K562 (cell line): Measurements from ENCODE around the gene KMT2E. TPM values are rescaled to one million over a fixed set of nuclear protein-coding genes. Genes with fewer than 3 reads are reported as not detected.

Experiments used
- ATAC-seq: fragments of 200-7000 bp; cut with Tn5 transposase; 3 replicates; pipeline ENCODE4 v1.9.1; 2020; ENCODE audit warnings: moderate library complexity
- BruUV-seq: library from RNA; stranded (reverse); fragments of 400-500 nt; replicated peaks from 2 replicates; lab custom pipeline; 2021; lab: Mats Ljungman, UMichigan
- CTCF ChIA-PET: fragments of 300-600 bp; formaldehyde crosslinking; extraction: SDS; loops from one replicate; lab custom pipeline; 2021; ENCODE audit warnings: low intra/inter-chr PET ratio; lab: Yijun Ruan, JAX
- POLR2A ChIA-PET: fragments of 300-600, 350-650 bp; sonication (Branson Sonifier 250); formaldehyde crosslinking; extraction: SDS; loops from one replicate; lab custom pipeline; 2021; ENCODE audit warnings: antibody characterized with exemption, inconsistent platforms; lab: Yijun Ruan, JAX
- DNase-seq, 4 experiments: peaks; one replicate each; pipeline versions ENCODE4 v3.0.0 to v3.0.0-alpha.2; 2011 to 2018; ENCODE audit warnings: low spot score in 3 of 4, mixed read lengths in 3 of 4; ENCODE audit errors: extremely low read depth in 1 of 4
- FAIRE-seq: peaks from 2 replicates; lab custom pipeline; 2011; peaks lifted over from hg19 to GRCh38; lab: Jason Lieb, UNC
- H2AFZ ChIP-seq: 2 replicates; pipeline ENCODE4 v1.6.0; 2011; ENCODE audit warnings: low read depth, low read length, control low read depth, inconsistent platforms
- H3K27ac ChIP-seq: fragments of 200-600 bp; 3 replicates; pipeline ENCODE4 v1.8.0; 2011; ENCODE audit warnings: low read depth, mild to moderate bottlenecking, control low read depth, inconsistent platforms, low read length, moderate library complexity, mixed read lengths; ENCODE audit errors: extremely low read depth
- H3K27me3 ChIP-seq, 2 experiments: fragments of 300-600 bp in 1 of 2; 2 replicates in 1 of 2; 3 replicates in 1 of 2; pipeline versions ENCODE4 v1.6.0 to v1.8.0; 2011; ENCODE audit warnings: inconsistent platforms in 2 of 2, low read length in 2 of 2, mild to moderate bottlenecking in 1 of 2, mixed read lengths in 1 of 2, moderate library complexity in 1 of 2; ENCODE audit not compliant: control insufficient read depth in 2 of 2, insufficient read depth in 2 of 2
- H3K36me3 ChIP-seq: fragments of 300-600 bp; 3 replicates; pipeline ENCODE4 v1.8.0; 2011; ENCODE audit warnings: mild to moderate bottlenecking, low read length, inconsistent platforms; ENCODE audit not compliant: control insufficient read depth, insufficient read depth
- H3K4me1 ChIP-seq, 2 experiments: fragments of 200-600 bp in 1 of 2; replicated peaks in 1 of 2; 2 replicates in 1 of 2; 3 replicates in 1 of 2; pipeline versions ENCODE4 v1.5.1 to v1.8.0; 2011; ENCODE audit warnings: inconsistent platforms in 2 of 2, low read length in 2 of 2, mild to moderate bottlenecking in 1 of 2, mixed read lengths in 1 of 2, moderate library complexity in 1 of 2; ENCODE audit not compliant: control insufficient read depth in 2 of 2, insufficient read depth in 2 of 2
- H3K4me2 ChIP-seq: 2 replicates; pipeline ENCODE4 v1.6.1; 2011; ENCODE audit warnings: low read length, control low read depth, inconsistent platforms, mixed read lengths; ENCODE audit not compliant: insufficient read depth
- H3K4me3 ChIP-seq: fragments of 200-600 bp; sonication (generic), shearing (Covaris generic); 2 replicates; pipeline ENCODE4 v1.5.1; 2016; ENCODE audit warnings: control low read depth, inconsistent platforms
- H3K79me2 ChIP-seq: fragments of 200-600 bp; 3 replicates; pipeline ENCODE4 v1.8.0; 2011; ENCODE audit warnings: low read length, inconsistent platforms; ENCODE audit not compliant: control insufficient read depth, insufficient read depth
- H3K9ac ChIP-seq, 2 experiments: 2 replicates each; pipeline versions ENCODE4 v1.6.0 to v1.6.1; 2011; ENCODE audit warnings: low read depth in 2 of 2, low read length in 2 of 2, control low read depth in 1 of 2, inconsistent platforms in 1 of 2, mild to moderate bottlenecking in 1 of 2, mixed read lengths in 1 of 2; ENCODE audit not compliant: insufficient read depth in 1 of 2
- H3K9me1 ChIP-seq: one replicate; pipeline ENCODE4 v1.6.0; 2011; ENCODE audit warnings: inconsistent platforms, mild to moderate bottlenecking, low read length, moderate library complexity; ENCODE audit not compliant: control insufficient read depth, insufficient read depth
- H3K9me3 ChIP-seq: replicated peaks from 2 replicates; pipeline ENCODE4 v1.5.1; 2011; ENCODE audit warnings: low read depth, low read length, inconsistent platforms; ENCODE audit not compliant: control insufficient read depth, insufficient read depth
- H4K20me1 ChIP-seq: replicated peaks from 2 replicates; pipeline ENCODE4 v1.6.1; 2011; ENCODE audit warnings: low read length, inconsistent platforms, mixed read lengths; ENCODE audit not compliant: control insufficient read depth, insufficient read depth
- CEBPB ChIP-seq: fragments of 450-650 bp; IDR thresholded peaks from 2 replicates; pipeline ENCODE4 v1.6.1; 2016; ENCODE audit warnings: missing genetic modification characterization, missing compliant biosample characterization
- CEBPG ChIP-seq, 3 experiments: fragments of 200-800 bp in 1 of 3; sonication (Bioruptor generic) in 1 of 3; sonication (generic) in 1 of 3; formaldehyde crosslinking in 1 of 3; IDR thresholded peaks in 2 of 3; conservative IDR thresholded peaks in 1 of 3; 2 replicates each; pipeline versions ENCODE4 v1.6.1 to v1.8.0; 2016 to 2022; ENCODE audit warnings: missing compliant biosample characterization in 2 of 3, missing genetic modification characterization in 2 of 3, mild to moderate bottlenecking in 1 of 3, missing genetic modification reagents in 1 of 3
- LEF1 ChIP-seq: fragments of 450-650 bp; IDR thresholded peaks from 2 replicates; pipeline ENCODE4 v1.6.1; 2016; ENCODE audit warnings: mild to moderate bottlenecking
- TEAD4 ChIP-seq, 2 experiments: sonication (generic) in 1 of 2; formaldehyde crosslinking in 1 of 2; IDR thresholded peaks; 2 replicates each; pipeline versions ENCODE4 v1.6.1 to v1.8.0; 2012 to 2022; ENCODE audit warnings: borderline replicate concordance in 1 of 2, inconsistent platforms in 1 of 2, low read length in 1 of 2, mild to moderate bottlenecking in 1 of 2, missing genetic modification reagents in 1 of 2
- ZKSCAN3 ChIP-seq: fragments of 250-450 bp; sonication (Bioruptor Pico); IDR thresholded peaks from 2 replicates; pipeline ENCODE4 v1.4.0; 2020
- WGBS: fragments of 100-300 bp; shearing (Covaris generic); methylation state at CpG from one replicate; pipeline ENCODE4 v1.1.6; 2016; ENCODE audit warnings: low coverage, mixed read lengths; ENCODE audit not compliant: insufficient coverage; ENCODE audit errors: missing lambda C conversion rate; 5-methylcytosine and 5-hydroxymethylcytosine counted together
- in situ Hi-C: fragments of 300-500 bp; cut with MboI; formaldehyde crosslinking; loops from 4 replicates; pipeline ENCODE4 v1.15.0; 2018; ENCODE audit warnings: inconsistent platforms, mixed read lengths
- intact Hi-C: fragments of 100-400 bp; cut with micrococcal nuclease; formaldehyde crosslinking; loops from 2 replicates; pipeline ENCODE4 v1.14.2; 2022
- polyA plus RNA-seq, 8 experiments: library from polyadenylated mRNA; depleted of rRNA in 4 of 8; stranded (reverse) in 5 of 8; unstranded in 3 of 8; fragments of >200 nt; fragmentation: Nextera tagmentation in 2 of 8; fragmentation: Illumina TruSeq in 1 of 8; extraction: Ambion mirVana in 2 of 8; extraction: Trizol in 1 of 8; gene quantifications; 2 replicates each; pipeline versions ENCODE4 v1.2.1 to v1.2.3, GENCODE V29; 2011 to 2014; ENCODE audit warnings: inconsistent platforms in 1 of 8, missing spikeins in 1 of 8
- total RNA-seq, 7 experiments: library from RNA; depleted of rRNA in 6 of 7; stranded (reverse); fragments of >200 nt in 6 of 7; fragmentation: Illumina TruSeq in 2 of 7; extraction: Trizol in 2 of 7; gene quantifications; 2 replicates each; pipeline versions ENCODE4 v1.2.1 to v1.2.3, GENCODE V29; 2011 to 2021; ENCODE audit warnings: low replicate concordance in 1 of 7

The KMT2E gene
- total and polyA plus RNA-seq, 9 of the 15 experiments (the other 6 are each of a cell fraction or from before 2014, with no cell fraction given): 8.9 to 55.3 (median 38.1) TPM

DNA sequence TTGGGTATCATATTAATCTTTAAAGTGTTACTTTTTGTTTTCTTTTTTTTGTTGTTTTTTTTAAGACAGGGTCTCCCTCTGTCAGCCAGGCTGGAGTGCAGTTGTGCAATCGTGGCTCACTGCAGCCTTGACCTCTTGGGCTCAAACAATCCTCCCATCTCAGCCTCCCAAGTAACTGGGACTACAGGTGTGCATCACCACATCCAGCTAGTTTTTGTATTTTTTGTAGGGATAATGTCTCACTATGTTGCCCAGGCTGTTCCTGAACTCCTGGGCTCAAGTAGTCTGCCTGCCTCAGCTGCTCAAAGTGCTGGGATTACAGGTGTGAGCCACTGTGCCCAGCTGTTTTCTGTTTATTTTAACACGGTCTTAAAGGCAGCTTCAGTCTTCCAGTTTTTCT is 23.3 kb downstream of the KMT2E start:
- WGBS: 75% methylated on average over 2 of the region's 2 CpGs
- no peaks in the 10 kb centered on the region for H3K9me1 ChIP-seq
- H3K9me3 ChIP-seq: no peaks in the 10 kb centered on the region
- H3K4me2 ChIP-seq: no peak overlapping the region
- H2AFZ ChIP-seq: no peak overlapping the region
- ATAC-seq (no peak), DNase-seq (no peak), FAIRE-seq (no peak)
- ChIA-PET CTCF (no interaction called here), POLR2A (interaction anchor here (0.8 to 2.4 kb wide), 7 partner anchors 8 to 32 kb away, joined by 3 to 9 read pairs (median 3); no protein-coding TSS in a partner anchor)
- H3K79me2 ChIP-seq: peaks cover 92% of the 10 kb centered on the region
- peaks cover 46% of the 10 kb centered on the region for H3K36me3 ChIP-seq
- no peaks in the 10 kb centered on the region for H3K27me3 ChIP-seq
- BruUV-seq: no TSS peak
- no peak overlapping the region for H3K4me3 ChIP-seq
- intact Hi-C loops (no loop called here), in situ Hi-C loops (no loop called here)
- no peak overlapping the region for H3K9ac ChIP-seq
- H3K4me1 ChIP-seq: peaks cover 11 to 14% of the 10 kb centered on the region in 2 experiments; a peak in 3 of 5 replicates
- H3K27ac ChIP-seq: no peak overlapping the region
- TF ChIP-seq CEBPB (tag) (peak; percentile 70), LEF1 (no peak), TEAD4 (IDR thresholded peaks at IDR 0.05; ENCODE audit: low read length) (no peak), TEAD4 (CRISPR knock-in tag; IDR thresholded peaks at IDR 0.05; ENCODE audit: borderline replicate concordance) (no peak), CEBPG (CRISPR knock-in tag; IDR thresholded peaks at IDR 0.05) (peak; percentile 25; the same call in 1 of the 2 replicates), CEBPG (tag; conservative IDR thresholded peaks at IDR 0.05 in 1 of 2, IDR thresholded peaks at IDR 0.05 in 1 of 2) (peak in 1 of 2 experiments; percentile 62; a peak in 1 of 4 replicates), ZKSCAN3 (no peak)
- H4K20me1 ChIP-seq: peaks cover 24% of the 10 kb centered on the region
